ENCODE results near the gene ADRA2C.

ADRA2C gene

GRCh38 chr4:3777033-3777390 lies 10.8 kb downstream of the ADRA2C start:
- in situ Hi-C loops (cut with HindIII; ENCODE audit: low pct_unique_long_range_greater_than_20kb, low sequenced_read_pairs) = no loop called here
- DNase-seq (ENCODE audit: low read depth in 1 of 2, low spot score in 1 of 2) = no peak
- TF ChIP-seq JUND (IDR thresholded peaks at IDR 0.05; ENCODE audit: low read depth) = no peak

GRCh38 chr4:3777669-3778068 lies 11.5 kb downstream of the ADRA2C start:
- in situ Hi-C loops (cut with HindIII; ENCODE audit: low pct_unique_long_range_greater_than_20kb, low sequenced_read_pairs) = no loop called here
- DNase-seq (ENCODE audit: low read depth in 1 of 2, low spot score in 1 of 2) = no peak
- no peak for TF ChIP-seq JUND (IDR thresholded peaks at IDR 0.05; ENCODE audit: low read depth)

- no peak for TF ChIP-seq JUND (IDR thresholded peaks at IDR 0.05; ENCODE audit: low read depth)
- DNase-seq (ENCODE audit: low read depth in 1 of 2, low spot score in 1 of 2) = peak in 1 of 2 experiments; percentile 55
- in situ Hi-C loops (cut with HindIII; ENCODE audit: low pct_unique_long_range_greater_than_20kb, low sequenced_read_pairs) = no loop called here
These were observed 13.3 kb downstream of the ADRA2C start for GRCh38 chr4:3779509-3779908.

DNA sequence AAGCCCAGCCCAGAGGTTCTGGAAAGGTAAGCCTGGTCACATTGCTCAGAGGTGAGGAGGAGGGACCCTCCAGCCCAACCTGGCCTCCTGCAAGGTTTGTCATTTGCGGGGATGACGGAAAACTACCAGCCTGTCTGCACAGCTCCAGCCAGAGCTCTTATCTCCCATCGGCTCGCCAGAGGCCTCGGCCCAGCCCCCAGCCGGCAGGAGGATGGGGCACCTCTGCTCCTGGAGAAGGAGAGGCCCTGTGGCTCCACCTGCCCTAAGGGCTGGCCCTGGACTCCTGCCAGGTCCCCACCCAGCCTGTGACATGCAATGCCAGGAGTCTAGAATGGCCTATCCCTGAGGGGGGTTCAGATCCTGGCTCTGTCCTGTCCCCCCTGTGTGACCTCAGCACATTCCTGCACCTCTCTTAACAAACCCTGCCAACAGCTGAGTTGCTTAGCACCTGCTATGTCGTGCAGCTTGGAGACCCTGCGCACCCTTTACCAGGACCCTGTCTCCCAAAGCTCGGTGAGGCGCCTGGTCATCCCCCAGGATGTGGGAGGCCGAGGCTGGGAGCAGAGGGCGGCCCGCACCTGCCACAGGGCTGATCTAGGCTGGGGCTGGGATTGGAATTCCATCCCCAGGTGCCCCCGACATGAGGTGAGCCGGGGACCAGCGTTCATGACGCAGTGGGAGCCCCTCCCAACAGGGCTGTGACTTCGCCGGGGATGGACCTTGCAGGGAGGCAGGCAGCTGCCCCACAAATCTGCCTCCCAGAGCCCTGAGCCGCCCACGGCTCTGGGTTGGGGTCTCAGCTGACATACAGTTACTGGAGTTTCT lies 14.4 kb downstream of the ADRA2C start:
- DNase-seq (ENCODE audit: low read depth in 1 of 2, low spot score in 1 of 2) = peak in 1 of 2 experiments; percentile 80
- in situ Hi-C loops (cut with HindIII; ENCODE audit: low pct_unique_long_range_greater_than_20kb, low sequenced_read_pairs) = no loop called here
- TF ChIP-seq JUND (IDR thresholded peaks at IDR 0.05; ENCODE audit: low read depth) = no peak

DNA sequence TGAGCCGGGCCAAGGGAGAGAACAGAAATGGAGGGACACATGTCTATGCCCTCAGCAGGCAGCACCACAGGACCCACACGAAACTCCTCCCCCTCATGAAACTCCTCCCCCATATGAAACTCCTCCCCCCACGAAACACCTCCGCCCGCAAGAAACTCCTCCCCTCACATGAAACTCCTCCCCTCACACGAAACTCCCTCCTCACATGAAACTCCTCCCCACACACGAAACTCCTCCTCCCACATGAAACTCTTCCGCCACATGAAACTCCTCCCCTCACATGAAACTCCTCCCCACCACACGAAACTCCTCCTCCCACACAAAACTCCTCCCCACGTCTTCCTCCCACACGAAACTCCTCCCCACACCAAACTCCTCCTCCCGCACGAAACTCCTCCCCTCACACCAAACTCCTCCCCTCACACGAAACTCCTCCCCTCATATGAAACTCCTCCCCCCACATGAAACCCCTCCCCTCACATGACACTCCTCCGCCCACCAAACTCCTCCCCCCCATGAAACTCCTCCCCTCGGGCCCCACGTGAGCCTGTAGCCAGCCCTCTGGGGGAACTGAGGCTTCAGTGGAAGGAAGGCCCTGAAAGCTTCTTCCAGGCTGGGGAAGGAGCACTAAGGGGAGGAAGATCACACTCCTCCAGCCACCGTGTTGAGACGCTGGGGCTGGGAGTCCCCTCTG lies 15.2 kb downstream of the ADRA2C start:
- TF ChIP-seq JUND (IDR thresholded peaks at IDR 0.05; ENCODE audit: low read depth) = no peak
- in situ Hi-C loops (cut with HindIII; ENCODE audit: low pct_unique_long_range_greater_than_20kb, low sequenced_read_pairs) = no loop called here
- peak in 1 of 2 experiments; percentile 97 for DNase-seq (ENCODE audit: low read depth in 1 of 2, low spot score in 1 of 2)

- in situ Hi-C loops (cut with HindIII; ENCODE audit: low pct_unique_long_range_greater_than_20kb, low sequenced_read_pairs) = no loop called here
- TF ChIP-seq JUND (IDR thresholded peaks at IDR 0.05; ENCODE audit: low read depth) = no peak
- no peak for DNase-seq (ENCODE audit: low read depth in 1 of 2, low spot score in 1 of 2)
These were observed 16.1 kb downstream of the ADRA2C start for GRCh38 chr4:3781997-3782930.

- peak in 1 of 2 experiments; percentile 60 for DNase-seq (ENCODE audit: low read depth in 1 of 2, low spot score in 1 of 2)
- in situ Hi-C loops (cut with HindIII; ENCODE audit: low pct_unique_long_range_greater_than_20kb, low sequenced_read_pairs) = no loop called here
- TF ChIP-seq JUND (IDR thresholded peaks at IDR 0.05; ENCODE audit: low read depth) = no peak
These were observed 17.6 kb downstream of the ADRA2C start for GRCh38 chr4:3783693-3784306.

DNA sequence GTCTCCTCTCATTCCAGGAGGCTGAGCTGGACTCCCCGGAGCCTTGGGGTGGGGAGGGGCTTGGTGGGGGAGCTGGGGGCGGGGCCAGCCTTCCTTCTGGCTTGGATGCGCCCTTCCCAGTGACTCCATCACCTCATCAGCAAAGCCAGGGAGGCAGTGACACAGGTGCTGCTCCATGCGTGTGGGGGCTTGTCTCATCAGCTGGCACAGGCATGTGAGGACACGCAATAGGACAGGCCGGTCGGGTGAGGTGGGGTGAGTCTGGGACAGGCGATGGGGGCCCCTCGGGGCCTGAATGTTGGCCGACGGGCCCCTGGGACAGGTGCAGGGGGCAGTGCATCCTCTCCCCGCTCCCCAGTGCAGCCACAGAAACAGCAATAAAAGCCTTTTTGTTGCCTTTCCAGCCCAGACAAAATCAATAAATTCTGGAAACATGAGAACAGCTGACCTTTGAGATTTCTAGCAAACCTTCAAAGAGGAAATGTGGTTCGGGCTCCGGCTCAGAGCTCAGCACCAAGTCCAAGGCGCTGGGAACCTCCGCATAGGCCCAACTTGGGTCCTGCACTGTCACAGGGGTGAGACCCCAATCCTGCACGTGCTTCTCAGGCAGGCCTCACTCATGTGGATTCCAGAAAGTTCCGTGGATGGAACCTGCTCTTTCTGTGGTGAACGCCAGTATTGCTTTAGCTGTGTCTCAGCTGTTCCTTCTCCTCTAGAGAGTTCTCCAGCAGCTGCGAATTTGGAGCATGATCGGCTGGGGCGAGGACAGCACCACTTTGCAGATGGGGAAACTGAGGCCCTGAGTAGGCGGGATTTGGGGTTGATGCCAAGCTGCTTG lies 18.5 kb downstream of the ADRA2C start:
- no peak for TF ChIP-seq JUND (IDR thresholded peaks at IDR 0.05; ENCODE audit: low read depth)
- DNase-seq (ENCODE audit: low read depth in 1 of 2, low spot score in 1 of 2) = peak in 1 of 2 experiments; percentile 33
- in situ Hi-C loops (cut with HindIII; ENCODE audit: low pct_unique_long_range_greater_than_20kb, low sequenced_read_pairs) = no loop called here

DNA sequence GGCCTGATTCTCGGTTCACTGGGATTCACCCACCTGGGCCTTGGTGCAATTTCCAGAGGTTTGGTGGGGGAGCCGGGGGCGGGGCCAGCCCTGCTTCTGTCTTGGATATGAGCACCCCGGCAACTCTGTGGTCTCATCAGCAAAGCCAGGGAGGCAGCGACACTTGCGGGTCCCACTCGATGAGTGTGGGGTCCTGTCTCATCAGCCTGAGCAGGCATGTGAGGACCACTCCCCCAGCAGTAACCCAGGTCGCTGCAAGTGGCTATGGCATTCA lies 19.0 kb downstream of the ADRA2C start:
- no peak for TF ChIP-seq JUND (IDR thresholded peaks at IDR 0.05; ENCODE audit: low read depth)
- in situ Hi-C loops (cut with HindIII; ENCODE audit: low pct_unique_long_range_greater_than_20kb, low sequenced_read_pairs) = no loop called here
- no peak for DNase-seq (ENCODE audit: low read depth in 1 of 2, low spot score in 1 of 2)

DNA sequence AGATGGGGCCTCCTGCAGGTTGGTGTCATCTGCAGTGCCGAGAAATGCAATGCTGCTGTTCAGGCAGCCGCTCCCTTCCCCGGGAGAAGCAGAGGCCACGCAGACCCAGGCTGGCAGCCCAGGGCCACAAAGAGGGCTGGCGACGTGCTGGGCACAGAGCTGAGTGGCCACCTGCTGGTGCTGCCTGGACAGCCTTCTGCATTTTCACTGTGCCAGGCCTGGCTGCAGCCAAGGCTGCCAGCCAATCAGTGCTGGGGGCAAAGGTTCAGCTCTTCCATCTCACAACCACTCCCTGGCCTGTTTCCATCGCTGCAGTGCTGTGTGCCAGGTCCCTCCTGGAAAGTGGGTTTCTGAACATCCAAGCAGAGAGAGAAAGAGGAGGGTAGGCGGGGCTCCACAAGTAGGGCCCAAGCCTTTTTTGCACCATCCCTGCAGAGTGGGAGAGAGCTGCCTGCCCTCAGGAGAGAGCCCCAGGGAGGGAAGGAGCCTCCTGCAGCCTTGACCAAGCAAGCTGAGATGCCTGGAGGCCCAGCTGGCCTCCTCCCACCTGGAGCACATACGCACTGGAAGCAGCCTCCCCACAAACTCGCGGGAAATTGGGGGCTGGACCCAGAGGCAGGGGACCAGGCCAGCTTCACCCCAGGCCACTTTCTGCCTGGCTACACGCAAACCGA lies 20.1 kb downstream of the ADRA2C start:
- in situ Hi-C loops (cut with HindIII; ENCODE audit: low pct_unique_long_range_greater_than_20kb, low sequenced_read_pairs) = no loop called here
- DNase-seq (ENCODE audit: low read depth in 1 of 2, low spot score in 1 of 2) = peak; percentile 71 to 73
- no peak for TF ChIP-seq JUND (IDR thresholded peaks at IDR 0.05; ENCODE audit: low read depth)

Measured in T47D (cell line).